Naive thymus-derived CD8-positive, alpha-beta T cell (primary cell): ENCODE measurements around the gene METTL18. TPM values are rescaled to one million over a fixed set of nuclear protein-coding genes. Genes with fewer than 3 reads are reported as not detected.

Source experiments
- ATAC-seq, 2 donors: fragments of 150-1000 bp; cut with Tn5 transposase in 1 of 2; sonication (Bioruptor Pico), chemical (Tn5 transposase) in 1 of 2; 1 replicate in 1 of 2; 2 replicates in 1 of 2; pipeline ENCODE4 v1.10.0; 2021; ENCODE audit warnings: mild to moderate bottlenecking in 2 of 2, moderate library complexity in 2 of 2
- POLR2A ChIA-PET: fragments of 350-600 bp; sonication (Branson Sonifier 250); formaldehyde crosslinking; loops from one replicate; lab custom pipeline; 2021; ENCODE audit warnings: antibody characterized with exemption; lab: Charles Lee
- DNase-seq, 10 donors: peaks; one replicate each; pipeline versions ENCODE4 v3.0.0 to v3.0.0-alpha.2; 2020 to 2022
- H3K27ac Mint-ChIP-seq, 10 donors: one replicate each; pipeline ENCODE4 v1.8.0; 2020 to 2022; ENCODE audit warnings: mild to moderate bottlenecking in 10 of 10, mixed read lengths in 10 of 10, moderate library complexity in 4 of 10, inconsistent platforms in 1 of 10
- H3K27me3 Mint-ChIP-seq, 5 donors: one replicate each; pipeline ENCODE4 v1.8.0; 2021 to 2022; ENCODE audit warnings: mixed read lengths in 5 of 5
- H3K36me3 Mint-ChIP-seq, 3 donors: one replicate each; pipeline ENCODE4 v1.8.0; 2020 to 2022; ENCODE audit warnings: mixed read lengths in 3 of 3, mild to moderate bottlenecking in 2 of 3, inconsistent platforms in 1 of 3
- H3K4me1 Mint-ChIP-seq, 4 donors: one replicate each; pipeline ENCODE4 v1.8.0; 2021 to 2022; ENCODE audit warnings: mixed read lengths in 4 of 4
- H3K4me3 Mint-ChIP-seq, 10 donors: one replicate each; pipeline ENCODE4 v1.8.0; 2020 to 2022; ENCODE audit warnings: mild to moderate bottlenecking in 10 of 10, mixed read lengths in 10 of 10, moderate library complexity in 6 of 10, inconsistent platforms in 1 of 10
- H3K9me3 Mint-ChIP-seq, 9 donors: one replicate each; pipeline ENCODE4 v1.8.0; 2020 to 2022; ENCODE audit warnings: mixed read lengths in 9 of 9, mild to moderate bottlenecking in 3 of 9, inconsistent platforms in 1 of 9, moderate library complexity in 1 of 9
- polyA plus RNA-seq, 3 donors: library from polyadenylated mRNA; unstranded; fragments of 300-500 nt; fragmentation: Illumina TruSeq; gene quantifications; one replicate each; pipeline ENCODE4 v1.2.3, GENCODE V29; 2021
- total RNA-seq, 8 experiments: library from RNA in 2 of 8; stranded (reverse) in 2 of 8; gene quantifications; one replicate each; pipeline ENCODE4 v1.2.3 and lab custom pipeline; 2021 to 2026

METTL18 gene
- total and polyA plus RNA-seq, 5 experiments from 2014 or later, result 11.3 to 27.5 (median 17.5) TPM

DNA sequence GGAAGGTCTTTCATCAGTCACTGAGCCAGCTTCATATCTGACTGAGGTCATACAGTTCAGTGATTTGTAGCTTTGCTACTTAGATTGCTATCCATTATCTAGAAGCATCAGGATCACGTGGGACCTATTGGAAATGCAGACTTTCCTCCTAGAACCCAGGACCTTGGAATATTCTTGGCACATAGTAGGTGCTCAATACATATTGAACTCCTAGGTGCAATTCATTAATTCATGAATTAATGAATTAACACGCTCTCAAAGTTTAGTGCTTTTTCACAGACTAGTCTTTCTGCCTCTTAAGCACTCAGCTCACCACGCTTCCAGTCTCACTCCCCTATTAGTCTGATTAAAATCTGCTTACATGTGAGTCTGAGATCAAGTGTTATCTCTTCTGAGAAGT, 12.1 kb downstream of the METTL18 start:
- no peaks in the 10 kb centered on the region for H3K9me3 Mint-ChIP-seq
- ATAC-seq (no peak), DNase-seq (no peak)
- H3K27ac Mint-ChIP-seq, result no peak overlapping the region
- no peaks in the 10 kb centered on the region for H3K36me3 Mint-ChIP-seq
- POLR2A ChIA-PET, result no interaction called here
- no peaks in the 10 kb centered on the region for H3K4me1 Mint-ChIP-seq
- H3K27me3 Mint-ChIP-seq, result peaks cover 20 to 40% (median 29%) of the 10 kb centered on the region in 5 donors
- no peak overlapping the region for H3K4me3 Mint-ChIP-seq

DNA sequence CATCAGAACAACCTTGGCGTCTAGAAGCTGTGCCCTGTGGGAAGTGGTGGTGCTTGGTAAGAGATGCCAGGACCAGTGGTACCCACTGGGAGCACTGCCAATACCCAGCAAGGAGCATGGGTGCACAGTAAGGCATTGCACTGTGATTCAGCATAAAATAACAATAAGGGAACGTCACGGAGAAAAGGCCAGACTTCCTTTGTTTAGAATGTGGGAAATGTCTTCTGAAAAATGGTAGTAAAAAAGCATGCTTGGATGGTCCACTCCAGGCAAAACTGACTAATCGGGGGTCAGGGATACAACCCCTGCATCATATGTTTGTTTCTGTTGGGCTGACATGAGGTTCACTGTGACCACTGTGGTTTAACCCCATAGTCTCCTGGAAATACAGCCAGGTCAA, 14.7 kb downstream of the METTL18 start:
- DNase-seq (no peak), ATAC-seq (no peak)
- POLR2A ChIA-PET, result no interaction called here
- Mint-ChIP-seq H3K9me3 (no peaks in the 10 kb centered on the region), H3K4me3 (peak overlapping the region in 1 of 10 donors; percentile 20), H3K27me3 (peaks cover 13 to 28% (median 19%) of the 10 kb centered on the region in 5 donors), H3K4me1 (no peaks in the 10 kb centered on the region), H3K36me3 (no peaks in the 10 kb centered on the region), H3K27ac (no peak overlapping the region)

DNA sequence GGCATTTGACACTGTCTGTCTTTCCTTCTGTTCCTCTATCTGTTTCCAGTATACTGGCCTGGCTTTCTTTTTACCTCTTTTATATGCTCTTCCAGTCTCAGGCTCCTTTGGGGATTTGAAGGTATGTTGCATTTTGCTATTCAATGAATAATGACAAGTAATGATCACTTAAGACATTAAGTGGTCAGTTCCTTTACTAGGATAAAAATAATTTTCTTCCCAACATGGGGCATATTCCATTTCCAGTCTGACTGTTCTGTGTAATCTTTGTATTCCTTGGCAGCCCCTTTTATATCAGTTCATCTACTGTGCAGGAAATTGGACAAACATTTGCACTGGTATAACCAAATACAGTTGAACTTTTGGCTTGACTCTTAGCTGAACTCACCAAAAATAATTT, 15.6 kb downstream of the METTL18 start:
- Mint-ChIP-seq H3K27me3 (peaks cover 5 to 19% (median 11%) of the 10 kb centered on the region in 5 donors), H3K36me3 (no peaks in the 10 kb centered on the region), H3K4me3 (no peak overlapping the region), H3K27ac (no peak overlapping the region), H3K4me1 (no peaks in the 10 kb centered on the region), H3K9me3 (no peaks in the 10 kb centered on the region)
- DNase-seq (no peak), ATAC-seq (no peak)
- POLR2A ChIA-PET, result interaction anchor here (0.6 kb wide), 1 partner anchor 129 kb away, joined by 3 read pairs; no protein-coding TSS in a partner anchor

DNA sequence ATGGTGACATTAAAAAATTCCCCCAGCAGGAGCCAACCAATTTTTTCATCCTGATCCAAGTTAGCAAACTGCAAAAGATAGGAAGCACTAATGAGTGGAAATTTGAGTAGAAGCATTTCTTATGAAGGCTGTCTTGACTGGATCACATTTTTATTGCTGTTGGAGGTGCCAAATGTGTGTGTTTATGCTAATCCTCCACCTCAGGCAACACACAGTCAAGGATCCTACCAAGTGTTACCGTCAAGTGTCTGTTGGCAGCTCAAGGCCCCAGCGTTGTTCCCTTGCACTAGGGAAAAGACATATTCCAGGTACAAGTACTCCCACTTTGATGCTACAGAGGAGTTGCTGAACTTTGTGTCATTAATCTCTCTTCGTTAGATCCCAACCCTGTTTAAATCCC, 18.3 kb downstream of the METTL18 start:
- H3K4me1 Mint-ChIP-seq, result no peaks in the 10 kb centered on the region
- no peak overlapping the region for H3K27ac Mint-ChIP-seq
- POLR2A ChIA-PET, result interaction anchor here (1.0 kb wide), 1 partner anchor 13 kb away, joined by 3 read pairs; no protein-coding TSS in a partner anchor
- ATAC-seq (no peak), DNase-seq (no peak)
- H3K9me3 Mint-ChIP-seq, result no peaks in the 10 kb centered on the region
- H3K4me3 Mint-ChIP-seq, result no peak overlapping the region
- H3K27me3 Mint-ChIP-seq, result peaks cover 0 to 2% (median 0%) of the 10 kb centered on the region in 5 donors
- H3K36me3 Mint-ChIP-seq, result no peaks in the 10 kb centered on the region

DNA sequence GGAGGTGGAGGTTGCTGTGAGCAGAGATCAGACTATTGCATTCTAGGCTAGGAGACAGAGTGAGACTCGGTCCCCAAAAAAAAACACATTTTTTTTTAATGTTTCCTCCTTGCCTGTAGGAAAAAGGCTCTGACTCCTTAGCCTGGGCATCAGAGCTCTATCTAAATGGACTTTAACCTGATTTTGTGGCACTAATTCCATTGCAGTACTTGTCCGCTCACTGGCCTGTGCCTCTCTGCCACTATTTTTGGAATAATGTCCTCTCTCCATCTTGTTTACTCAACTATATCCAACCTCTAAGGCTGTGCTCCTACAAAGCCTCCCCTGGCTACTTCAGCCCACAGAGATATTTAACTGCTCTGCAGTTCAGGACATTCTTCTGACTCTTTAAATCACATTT, 26.5 kb downstream of the METTL18 start:
- H3K4me1 Mint-ChIP-seq, result no peaks in the 10 kb centered on the region
- H3K36me3 Mint-ChIP-seq, result no peaks in the 10 kb centered on the region
- H3K4me3 Mint-ChIP-seq, result no peak overlapping the region
- no peak for ATAC-seq
- no peaks in the 10 kb centered on the region for H3K9me3 Mint-ChIP-seq
- POLR2A ChIA-PET, result interaction anchor here (0.6 kb wide), 1 partner anchor 269 kb away, joined by 6 read pairs; no protein-coding TSS in a partner anchor
- DNase-seq, result no peak
- H3K27me3 Mint-ChIP-seq, result peaks cover 0 to 5% (median 3%) of the 10 kb centered on the region in 5 donors
- no peak overlapping the region for H3K27ac Mint-ChIP-seq

DNA sequence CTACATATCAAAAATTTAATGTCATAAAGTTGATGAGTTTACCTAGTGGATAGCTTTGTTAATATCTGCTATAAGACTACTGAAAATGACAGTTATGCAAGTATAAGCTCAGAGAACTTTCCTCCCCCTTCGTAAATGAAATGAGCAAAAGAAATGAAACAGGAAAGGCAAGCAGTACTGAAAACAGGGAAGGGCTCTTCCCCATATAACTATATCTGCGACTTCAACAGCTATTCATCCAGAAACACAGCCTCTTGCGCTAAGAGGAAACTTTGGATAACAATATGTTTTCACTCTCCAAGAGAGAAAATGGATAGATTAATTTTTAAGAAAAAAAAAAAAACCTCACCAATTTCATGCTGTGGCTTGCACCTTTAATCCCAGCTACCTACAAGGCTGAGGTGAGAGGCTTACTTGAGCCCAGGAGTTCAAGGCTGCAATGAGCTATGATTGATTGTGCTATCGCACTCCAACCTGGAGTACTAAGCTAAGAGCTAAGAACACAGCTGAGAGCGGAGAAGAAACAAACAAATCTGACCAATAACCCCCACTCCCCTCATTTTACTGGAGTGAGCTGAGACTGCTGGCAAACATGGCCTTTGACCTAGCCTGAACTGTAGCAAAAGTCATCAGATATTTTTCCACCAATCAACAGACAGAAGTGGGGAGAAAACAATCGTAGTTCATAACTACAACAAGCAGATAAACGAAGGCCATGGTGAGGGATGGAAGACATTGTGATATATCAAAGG, 29.0 kb downstream of the METTL18 start:
- Mint-ChIP-seq H3K36me3 (no peaks in the 10 kb centered on the region), H3K4me3 (no peak overlapping the region), H3K27ac (no peak overlapping the region), H3K4me1 (no peaks in the 10 kb centered on the region), H3K27me3 (peaks cover 0 to 5% (median 3%) of the 10 kb centered on the region in 5 donors), H3K9me3 (no peaks in the 10 kb centered on the region)
- POLR2A ChIA-PET, result no interaction called here
- ATAC-seq (no peak), DNase-seq (no peak)

DNA sequence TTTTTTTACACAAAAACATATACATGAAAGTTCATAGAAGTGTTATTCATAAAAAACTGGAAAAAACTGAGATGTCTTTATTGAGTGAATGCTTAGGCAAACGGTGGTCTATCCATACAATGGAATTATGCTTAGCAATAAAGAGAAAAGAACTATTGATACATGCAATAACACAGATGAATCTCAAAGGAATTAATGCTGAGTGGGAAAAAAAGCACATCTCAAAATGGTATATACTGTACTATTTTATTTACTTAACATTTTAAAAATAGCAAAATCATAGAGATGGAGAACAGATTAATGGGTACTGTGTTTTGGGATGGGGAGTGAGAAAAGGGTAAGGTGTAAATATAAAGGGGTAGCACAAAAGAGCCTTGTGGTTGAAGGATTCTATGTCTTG, 29.8 kb downstream of the METTL18 start:
- H3K36me3 Mint-ChIP-seq, result no peaks in the 10 kb centered on the region
- no peak for ATAC-seq
- peaks cover 0 to 5% (median 3%) of the 10 kb centered on the region in 5 donors for H3K27me3 Mint-ChIP-seq
- H3K27ac Mint-ChIP-seq, result no peak overlapping the region
- POLR2A ChIA-PET, result no interaction called here
- no peaks in the 10 kb centered on the region for H3K9me3 Mint-ChIP-seq
- no peak overlapping the region for H3K4me3 Mint-ChIP-seq
- no peak for DNase-seq
- H3K4me1 Mint-ChIP-seq, result no peaks in the 10 kb centered on the region

DNA sequence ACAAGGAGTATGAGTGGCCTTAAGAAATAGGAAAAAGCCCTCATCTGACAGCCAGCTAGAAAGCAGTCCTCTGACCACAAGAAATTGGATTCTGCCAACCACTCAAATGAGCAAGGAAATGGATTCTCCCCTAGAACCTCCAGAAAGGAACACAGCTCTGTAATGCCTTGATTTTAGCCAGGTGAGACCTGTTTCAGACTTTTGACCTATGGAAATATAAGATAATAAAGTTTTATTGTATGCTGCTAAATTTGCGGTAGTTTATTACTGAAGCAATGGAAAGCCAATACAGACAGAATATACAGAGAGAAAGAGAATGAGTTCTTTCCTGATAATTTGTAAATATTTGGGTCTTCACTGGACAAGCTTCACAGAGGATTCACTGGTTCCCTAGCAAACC, 32.0 kb downstream of the METTL18 start:
- H3K4me3 Mint-ChIP-seq, result no peak overlapping the region
- DNase-seq, result no peak
- H3K9me3 Mint-ChIP-seq, result peaks cover 0 to 6% (median 0%) of the 10 kb centered on the region in 9 donors

DNA sequence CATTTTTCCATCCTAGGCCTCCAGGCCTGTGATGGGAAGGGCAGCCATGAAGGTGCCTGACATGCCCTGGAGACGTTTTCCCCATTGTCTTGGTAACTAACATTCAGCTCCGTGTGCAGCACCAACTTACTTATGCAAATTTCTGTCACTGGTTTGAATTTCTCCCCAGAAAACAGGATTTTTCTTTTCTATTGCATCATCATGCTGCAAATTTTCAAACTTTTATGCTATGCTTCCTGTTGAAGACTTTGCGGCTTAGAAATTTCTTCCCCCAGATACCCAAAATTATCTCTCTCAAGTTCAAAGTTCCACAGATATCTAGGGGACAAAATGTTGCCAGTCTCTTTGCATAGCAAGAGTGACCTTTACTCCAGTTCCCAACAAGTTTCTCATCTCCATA, 35.7 kb downstream of the METTL18 start:
- peaks cover 0 to 6% (median 0%) of the 10 kb centered on the region in 9 donors for H3K9me3 Mint-ChIP-seq

More for the DNA sequence above, 32.0 kb downstream of the METTL18 start:
- ATAC-seq, result no peak
- Mint-ChIP-seq H3K4me1 (no peaks in the 10 kb centered on the region), H3K36me3 (peaks cover 0 to 5% (median 0%) of the 10 kb centered on the region in 3 donors), H3K27me3 (peaks cover 0 to 5% (median 3%) of the 10 kb centered on the region in 5 donors), H3K27ac (peak overlapping the region in 1 of 10 donors; percentile 48)
- POLR2A ChIA-PET, result interaction anchor here (0.7 kb wide), 1 partner anchor 13 kb away, joined by 3 read pairs; no protein-coding TSS in a partner anchor

DNA sequence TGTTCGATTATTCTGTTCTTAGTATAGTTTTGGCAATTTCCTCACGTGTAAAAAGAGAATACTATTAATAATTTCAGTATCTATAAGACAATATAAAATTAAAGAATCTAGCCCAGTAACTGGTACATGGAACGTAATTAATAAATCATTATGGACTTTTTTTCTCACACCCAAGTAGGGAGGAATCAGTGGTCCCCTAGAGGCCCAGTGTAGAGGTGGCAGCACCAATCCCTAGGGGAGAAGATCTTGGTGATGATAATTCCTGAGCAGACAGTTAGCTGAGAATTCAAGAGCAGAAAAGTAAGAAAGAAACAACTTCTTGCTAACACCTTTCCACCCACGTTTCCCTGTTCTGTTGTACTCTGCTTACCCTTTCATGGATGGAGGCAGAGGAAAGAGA, 41.2 kb downstream of the METTL18 start:
- POLR2A ChIA-PET, result no interaction called here
- ATAC-seq (no peak), DNase-seq (no peak)
- no peak overlapping the region for H3K4me3 Mint-ChIP-seq
- H3K27me3 Mint-ChIP-seq, result peaks cover 0 to 2% (median 0%) of the 10 kb centered on the region in 5 donors
- H3K4me1 Mint-ChIP-seq, result no peaks in the 10 kb centered on the region
- peaks cover 0 to 3% (median 0%) of the 10 kb centered on the region in 9 donors for H3K9me3 Mint-ChIP-seq
- no peaks in the 10 kb centered on the region for H3K36me3 Mint-ChIP-seq
- no peak overlapping the region for H3K27ac Mint-ChIP-seq

More for the DNA sequence above, 35.7 kb downstream of the METTL18 start:
- H3K27me3 Mint-ChIP-seq, result peaks cover 0 to 4% (median 0%) of the 10 kb centered on the region in 5 donors
- no peak for ATAC-seq
- H3K4me3 Mint-ChIP-seq, result no peak overlapping the region
- H3K36me3 Mint-ChIP-seq, result peaks cover 0 to 5% (median 0%) of the 10 kb centered on the region in 3 donors
- H3K4me1 Mint-ChIP-seq, result no peaks in the 10 kb centered on the region
- DNase-seq, result no peak
- H3K27ac Mint-ChIP-seq, result no peak overlapping the region
- POLR2A ChIA-PET, result no interaction called here

DNA sequence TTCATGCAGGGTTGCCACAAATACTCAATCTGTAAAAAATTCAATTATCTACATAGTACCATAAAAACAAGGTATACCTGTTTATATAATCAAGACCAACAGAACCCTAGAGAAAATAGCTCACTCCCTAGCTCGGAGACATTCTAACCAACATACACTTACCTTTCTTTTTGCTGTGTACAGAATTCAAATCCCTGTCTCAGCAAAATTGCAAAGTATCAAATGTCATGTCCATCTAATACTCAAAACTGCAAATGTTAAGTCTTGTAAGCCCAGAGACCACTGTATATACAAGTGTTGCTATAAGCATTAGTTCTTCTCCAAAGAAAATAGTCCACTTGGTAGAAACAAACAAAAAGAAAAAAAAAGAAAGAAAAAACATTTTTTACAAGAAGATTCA, 44.7 kb downstream of the METTL18 start:
- Mint-ChIP-seq H3K4me1 (no peaks in the 10 kb centered on the region), H3K27me3 (peaks cover 0 to 4% (median 0%) of the 10 kb centered on the region in 5 donors), H3K36me3 (no peaks in the 10 kb centered on the region), H3K4me3 (no peak overlapping the region), H3K27ac (no peak overlapping the region), H3K9me3 (no peaks in the 10 kb centered on the region)
- ATAC-seq (no peak), DNase-seq (no peak)
- POLR2A ChIA-PET, result no interaction called here

DNA sequence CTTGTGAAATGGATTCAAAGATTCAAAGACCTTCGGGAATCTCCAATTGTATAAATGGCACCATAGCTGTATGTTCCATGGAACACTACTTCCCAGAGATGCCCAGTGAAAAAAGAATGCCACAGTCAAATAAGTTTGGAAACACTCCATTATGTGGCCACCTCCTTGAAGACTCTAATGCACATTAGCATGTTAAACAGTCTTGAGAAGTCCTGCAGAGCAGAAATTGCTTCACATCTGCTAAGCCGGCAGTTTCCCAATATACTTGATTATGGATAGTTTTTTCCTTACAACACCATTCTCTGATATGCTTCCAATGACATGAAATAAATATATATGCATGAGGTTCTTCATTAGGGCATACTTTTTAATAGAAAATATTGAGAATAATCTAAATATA, 48.2 kb downstream of the METTL18 start:
- no peak for ATAC-seq
- POLR2A ChIA-PET, result no interaction called here
- no peak for DNase-seq
- H3K4me1 Mint-ChIP-seq, result no peaks in the 10 kb centered on the region
- peaks cover 0 to 6% (median 0%) of the 10 kb centered on the region in 3 donors for H3K36me3 Mint-ChIP-seq
- no peak overlapping the region for H3K27ac Mint-ChIP-seq
- no peak overlapping the region for H3K4me3 Mint-ChIP-seq
- peaks cover 0 to 9% (median 0%) of the 10 kb centered on the region in 9 donors for H3K9me3 Mint-ChIP-seq
- peaks cover 0 to 9% (median 0%) of the 10 kb centered on the region in 5 donors for H3K27me3 Mint-ChIP-seq
